GM18907 (cell line): ENCODE data around the gene KRTAP12-2.
"Not testable (repeated sequence)": the region's sequence is repeated elsewhere in the genome, so short reads cannot be mapped to it uniquely, and the experiment has no call there.

Experiments
- ATAC-seq: cut with Tn5 transposase; IDR thresholded peaks from one replicate; pipeline ENCODE4 v1.9.1; 2021; ENCODE audit warnings: mild to moderate bottlenecking, moderate library complexity; ENCODE audit not compliant: unreplicated experiment

KRTAP12-2 gene

DNA sequence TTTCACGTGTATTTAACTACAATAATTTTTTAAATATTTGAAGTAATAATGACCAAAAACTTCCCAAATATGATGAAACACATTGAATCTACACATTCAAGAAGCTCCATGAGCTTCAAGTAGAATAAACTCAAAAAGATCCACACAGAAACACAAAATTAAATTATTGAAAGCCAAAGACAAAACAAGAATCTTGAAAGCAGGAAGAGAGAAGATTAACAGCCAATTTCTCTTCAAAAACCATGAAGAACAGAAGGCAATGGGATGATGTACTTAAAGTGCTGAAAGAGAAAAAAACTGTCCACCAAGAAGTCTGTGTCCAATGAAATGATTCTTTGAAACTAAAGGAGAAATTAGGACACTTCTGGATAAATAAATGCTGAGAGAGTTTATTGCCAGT lies 34.7 kb downstream of the KRTAP12-2 start:
- ATAC-seq = no peak

DNA sequence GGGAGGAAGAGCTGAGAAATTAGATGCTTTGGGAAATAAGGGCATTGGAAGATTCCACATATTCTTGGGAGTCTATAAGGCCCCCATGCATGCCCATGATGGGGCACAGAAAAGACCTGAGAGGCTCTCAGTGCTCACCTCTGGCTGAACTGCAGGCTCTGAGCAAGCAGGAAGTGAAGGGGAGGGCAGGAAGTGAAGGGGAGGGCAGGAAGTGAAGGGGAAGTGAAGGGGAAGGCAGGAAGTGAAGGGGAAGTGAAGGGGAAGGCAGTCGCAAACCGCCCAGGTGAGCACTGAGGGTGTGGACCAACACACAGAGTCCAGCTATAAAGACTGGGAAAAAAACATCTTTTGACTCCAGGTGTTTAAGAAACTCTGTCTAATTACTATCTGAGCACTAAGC lies 36.3 kb downstream of the KRTAP12-2 start:
- no peak for ATAC-seq

- ATAC-seq = no peak
Observed at GRCh38 chr21:44628707-44629391, 37.9 kb downstream of the KRTAP12-2 start.

DNA sequence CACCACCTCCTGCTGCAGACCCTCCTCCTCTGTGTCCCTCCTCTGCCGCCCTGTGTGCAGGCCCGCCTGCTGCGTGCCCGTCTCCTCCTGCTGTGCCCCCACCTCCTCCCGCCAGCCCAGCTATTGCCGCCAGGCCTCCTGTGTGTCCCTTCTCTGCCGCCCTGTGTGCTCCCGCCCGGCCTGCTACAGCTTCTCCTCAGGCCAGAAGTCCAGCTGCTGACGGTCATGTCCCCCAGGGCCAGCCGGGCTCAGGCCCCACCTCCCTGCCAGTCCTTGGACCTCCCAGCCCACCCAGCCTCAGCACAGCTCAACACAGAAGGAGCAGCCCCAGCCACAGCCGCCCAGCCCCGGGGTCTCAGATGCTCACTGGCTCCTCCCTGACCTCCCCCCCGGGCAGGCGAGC lies 38.9 kb downstream of the KRTAP12-2 start:
- ATAC-seq = not testable (repeated sequence)

DNA sequence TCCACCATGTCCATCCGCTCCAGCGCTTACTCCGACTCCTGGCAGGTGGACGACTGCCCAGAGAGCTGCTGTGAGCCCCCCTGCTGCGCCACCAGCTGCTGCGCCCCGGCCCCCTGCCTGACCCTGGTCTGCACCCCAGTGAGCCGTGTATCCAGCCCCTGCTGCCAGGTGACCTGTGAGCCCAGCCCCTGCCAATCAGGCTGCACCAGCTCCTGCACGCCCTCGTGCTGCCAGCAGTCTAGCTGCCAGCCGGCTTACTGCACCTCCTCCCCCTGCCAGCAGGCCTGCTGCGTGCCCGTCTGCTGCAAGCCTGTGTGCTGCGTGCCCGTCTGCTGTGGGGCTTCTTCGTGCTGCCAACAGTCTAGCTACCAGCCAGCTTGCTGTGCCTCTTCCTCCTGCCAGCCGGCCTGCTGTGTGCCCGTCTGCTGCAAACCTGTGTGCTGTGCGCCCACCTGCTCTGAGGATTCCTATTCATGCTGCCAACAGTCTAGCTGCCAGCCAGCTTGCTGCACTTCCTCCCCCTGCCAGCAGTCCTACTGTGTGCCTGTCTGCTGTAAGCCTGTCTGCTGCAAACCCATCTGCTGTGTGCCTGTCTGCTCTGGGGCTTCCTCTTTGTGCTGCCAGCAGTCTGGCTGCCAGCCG lies 39.4 kb downstream of the KRTAP12-2 start:
- not testable (repeated sequence) for ATAC-seq

GRCh38 chr21:44626673-44627143 lies 40.0 kb downstream of the KRTAP12-2 start, which contains the start of gene KRTAP10-9:
TSS of gene KRTAP10-9 (plus strand) at chr21:44627093. CDS start at chr21:44627172, 79 bp downstream.
- no peak for ATAC-seq

DNA sequence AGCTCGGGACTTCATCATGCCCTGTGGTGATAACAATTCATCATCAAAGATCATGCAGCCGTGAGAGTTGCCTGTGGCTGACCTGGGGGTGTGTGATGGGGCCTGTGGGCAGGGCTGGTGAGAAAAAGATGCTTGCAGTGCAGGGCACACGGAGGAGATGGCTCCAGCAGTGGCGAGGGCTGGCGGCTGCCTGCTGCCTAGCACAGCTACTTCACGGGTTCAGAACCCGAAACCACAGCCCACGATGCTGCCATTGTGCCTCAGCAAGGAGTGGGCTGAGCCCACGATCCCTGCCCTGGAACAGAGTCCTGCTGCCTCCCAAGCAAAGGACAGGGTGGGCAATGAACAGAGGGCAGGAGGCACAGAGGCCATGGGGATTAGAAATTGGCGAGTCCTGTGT lies 40.5 kb downstream of the KRTAP12-2 start:
- ATAC-seq = no peak

GRCh38 chr21:44625756-44626155 lies 41.0 kb downstream of the KRTAP12-2 start:
- ATAC-seq = no peak

- no peak for ATAC-seq
Observed at GRCh38 chr21:44623575-44623974, 43.2 kb downstream of the KRTAP12-2 start.

- no peak for ATAC-seq
Observed at GRCh38 chr21:44619886-44620285, 46.8 kb downstream of the KRTAP12-2 start.

- ATAC-seq = no peak
Observed at GRCh38 chr21:44618909-44619308, 47.8 kb downstream of the KRTAP12-2 start.

GRCh38 chr21:44618504-44618903 lies 48.2 kb downstream of the KRTAP12-2 start:
- ATAC-seq = no peak

DNA sequence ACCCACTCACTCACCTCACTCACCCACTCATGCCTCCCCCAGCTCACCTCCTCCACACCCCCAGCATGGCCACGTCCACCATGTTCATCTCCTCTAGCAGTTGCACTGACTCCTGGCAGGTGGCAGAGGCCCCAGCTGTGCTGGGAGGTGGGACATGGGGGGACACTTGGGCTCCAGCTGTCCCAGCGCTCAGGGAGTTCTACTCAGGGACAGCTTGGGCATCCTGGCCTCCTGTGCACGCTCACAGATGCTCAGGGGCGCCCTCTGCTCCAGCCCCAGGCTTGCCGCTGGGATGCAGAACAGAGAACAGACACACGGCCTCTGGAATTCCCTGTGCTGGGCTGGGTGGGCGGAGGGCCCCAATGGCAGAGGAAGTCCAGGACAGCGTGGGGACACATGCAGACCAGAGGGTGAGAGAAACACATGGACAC lies 49.6 kb downstream of the KRTAP12-2 start:
- no peak for ATAC-seq

DNA sequence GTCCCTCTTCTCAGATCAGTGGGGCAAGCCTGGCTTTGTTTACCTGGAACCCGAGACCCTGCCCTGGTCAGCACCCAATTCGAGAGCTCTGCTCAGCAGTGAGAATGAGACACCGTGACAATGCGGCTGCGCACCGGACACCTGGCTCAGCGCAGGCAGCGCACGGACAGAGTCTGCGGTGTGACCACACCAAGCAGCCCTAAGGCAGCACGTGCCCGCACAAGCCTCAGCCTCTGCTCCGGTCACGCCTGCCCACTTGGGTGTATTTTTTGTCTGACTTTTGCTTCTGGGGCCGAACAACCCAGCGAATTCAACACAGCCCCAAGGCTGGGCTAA lies 50.2 kb downstream of the KRTAP12-2 start:
- no peak for ATAC-seq
